ENCODE measurements around the gene MALRD1.

The MALRD1 gene

DNA sequence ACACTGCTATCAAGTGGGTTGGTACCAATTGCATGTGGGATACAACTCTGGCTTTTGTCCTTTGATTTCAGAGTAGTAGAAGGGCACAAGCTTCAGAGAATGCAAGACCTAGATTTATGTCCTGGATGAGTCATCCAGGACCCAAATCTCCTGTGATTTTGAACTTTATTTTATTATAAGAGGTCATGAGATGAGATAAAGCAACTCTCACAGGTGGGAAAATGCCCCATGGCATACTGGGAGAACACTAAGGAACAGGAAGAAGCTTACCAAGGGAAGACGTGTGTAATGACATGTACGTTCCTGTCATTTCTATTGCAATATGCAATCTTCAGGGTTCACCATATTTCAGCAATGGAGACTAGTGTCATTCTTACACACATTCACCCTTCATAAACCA is 966 bp downstream of the MALRD1 start:
- TF ChIP-seq, protein P1, sequence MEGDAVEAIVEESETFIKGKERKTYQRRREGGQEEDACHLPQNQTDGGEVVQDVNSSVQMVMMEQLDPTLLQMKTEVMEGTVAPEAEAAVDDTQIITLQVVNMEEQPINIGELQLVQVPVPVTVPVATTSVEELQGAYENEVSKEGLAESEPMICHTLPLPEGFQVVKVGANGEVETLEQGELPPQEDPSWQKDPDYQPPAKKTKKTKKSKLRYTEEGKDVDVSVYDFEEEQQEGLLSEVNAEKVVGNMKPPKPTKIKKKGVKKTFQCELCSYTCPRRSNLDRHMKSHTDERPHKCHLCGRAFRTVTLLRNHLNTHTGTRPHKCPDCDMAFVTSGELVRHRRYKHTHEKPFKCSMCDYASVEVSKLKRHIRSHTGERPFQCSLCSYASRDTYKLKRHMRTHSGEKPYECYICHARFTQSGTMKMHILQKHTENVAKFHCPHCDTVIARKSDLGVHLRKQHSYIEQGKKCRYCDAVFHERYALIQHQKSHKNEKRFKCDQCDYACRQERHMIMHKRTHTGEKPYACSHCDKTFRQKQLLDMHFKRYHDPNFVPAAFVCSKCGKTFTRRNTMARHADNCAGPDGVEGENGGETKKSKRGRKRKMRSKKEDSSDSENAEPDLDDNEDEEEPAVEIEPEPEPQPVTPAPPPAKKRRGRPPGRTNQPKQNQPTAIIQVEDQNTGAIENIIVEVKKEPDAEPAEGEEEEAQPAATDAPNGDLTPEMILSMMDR (IDR thresholded peaks at IDR 0.05; ENCODE audit: extremely low read depth, missing control alignments) = no peak
- no peak for DNase-seq (ENCODE audit: low spot score)

DNA sequence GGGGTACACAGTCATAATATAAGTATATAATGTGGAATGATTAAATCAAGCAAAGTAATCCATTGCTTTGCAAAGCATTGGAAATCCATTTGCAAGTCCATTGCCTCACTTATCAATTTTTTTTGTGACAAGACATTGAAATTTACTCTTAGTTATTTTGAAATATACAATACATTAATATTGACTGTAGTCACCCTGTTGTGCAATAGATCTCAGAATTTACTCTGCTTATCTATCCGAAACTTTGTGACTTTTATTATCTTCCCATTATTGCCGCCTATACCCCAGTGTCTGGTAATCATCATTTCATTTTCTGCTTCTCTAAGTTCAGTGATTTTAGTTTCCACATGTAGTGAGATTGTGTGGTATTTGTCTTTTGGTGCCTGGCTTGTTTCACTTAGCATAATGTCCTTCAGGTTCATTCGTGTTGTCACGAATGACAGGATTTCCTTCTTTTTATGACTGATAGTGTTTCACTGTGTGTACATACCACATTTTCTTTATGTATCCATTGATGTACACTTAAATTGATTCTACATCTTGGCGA is 5.8 kb downstream of the MALRD1 start:
- TF ChIP-seq, protein P1 (IDR thresholded peaks at IDR 0.05; ENCODE audit: extremely low read depth, missing control alignments) = no peak
- DNase-seq (ENCODE audit: low spot score) = no peak

DNA sequence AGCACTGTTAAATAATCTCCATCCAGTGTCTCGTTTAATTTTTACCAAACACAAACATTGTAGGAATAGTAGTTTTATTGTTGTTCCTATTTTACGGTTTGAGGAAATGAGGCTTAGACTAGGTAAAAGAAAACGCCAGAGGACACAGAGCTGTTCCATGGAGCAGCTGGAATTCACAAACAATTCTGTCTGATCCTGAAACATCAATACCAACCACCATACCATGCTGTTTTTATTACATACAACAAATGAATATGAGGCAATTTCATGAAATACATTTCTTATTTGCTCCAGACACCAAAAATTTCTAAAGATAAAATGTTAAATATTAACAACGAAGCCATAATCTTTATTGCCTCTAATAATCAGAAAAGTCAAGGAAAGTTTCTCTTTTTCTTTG is 9.4 kb downstream of the MALRD1 start:
- DNase-seq (ENCODE audit: low spot score) = no peak
- TF ChIP-seq, protein P1 (IDR thresholded peaks at IDR 0.05; ENCODE audit: extremely low read depth, missing control alignments) = no peak

DNA sequence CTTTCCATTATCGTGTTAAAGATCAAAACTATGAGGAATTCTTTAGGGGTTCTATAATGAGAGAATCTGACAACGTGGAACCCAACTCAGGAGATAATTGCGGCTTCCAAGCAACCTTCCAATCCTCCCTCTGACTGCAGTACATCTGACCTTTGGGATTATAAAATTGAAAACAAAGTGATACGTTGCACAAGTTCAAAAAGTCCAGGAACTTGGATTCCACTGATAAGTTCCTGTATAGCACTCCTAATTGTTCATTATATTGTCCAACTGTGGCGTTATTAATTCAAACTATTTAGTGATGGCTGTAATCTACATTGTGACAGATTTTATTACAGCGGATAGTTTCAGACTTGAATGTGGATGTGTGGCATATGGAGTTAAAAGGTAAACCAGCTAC is 15.4 kb downstream of the MALRD1 start:
- TF ChIP-seq, protein P1 (IDR thresholded peaks at IDR 0.05; ENCODE audit: extremely low read depth, missing control alignments) = no peak

DNA sequence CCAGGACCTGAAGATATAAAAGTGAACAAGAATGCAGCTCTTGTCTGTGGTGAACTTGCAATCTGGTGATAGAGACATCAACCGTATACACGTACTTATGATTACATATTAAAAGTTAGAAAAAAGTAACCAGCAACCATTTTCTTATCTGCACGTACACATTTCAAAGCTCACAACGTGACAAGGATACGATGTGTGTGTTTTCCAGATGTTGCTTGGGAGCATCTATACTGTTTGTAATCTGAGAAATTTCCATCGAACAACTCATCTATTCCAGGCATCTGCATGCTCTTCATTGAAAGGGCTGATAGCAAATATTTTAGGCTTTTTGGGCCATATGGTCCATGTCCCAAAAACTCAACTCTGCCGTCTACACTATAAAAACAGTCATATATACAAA is 23.3 kb downstream of the MALRD1 start:
- TF ChIP-seq, protein P1 (IDR thresholded peaks at IDR 0.05; ENCODE audit: extremely low read depth, missing control alignments) = no peak
- no peak for DNase-seq (ENCODE audit: low spot score)

More for the DNA sequence above, 15.4 kb downstream of the MALRD1 start:
- no peak for DNase-seq (ENCODE audit: low spot score)

DNA sequence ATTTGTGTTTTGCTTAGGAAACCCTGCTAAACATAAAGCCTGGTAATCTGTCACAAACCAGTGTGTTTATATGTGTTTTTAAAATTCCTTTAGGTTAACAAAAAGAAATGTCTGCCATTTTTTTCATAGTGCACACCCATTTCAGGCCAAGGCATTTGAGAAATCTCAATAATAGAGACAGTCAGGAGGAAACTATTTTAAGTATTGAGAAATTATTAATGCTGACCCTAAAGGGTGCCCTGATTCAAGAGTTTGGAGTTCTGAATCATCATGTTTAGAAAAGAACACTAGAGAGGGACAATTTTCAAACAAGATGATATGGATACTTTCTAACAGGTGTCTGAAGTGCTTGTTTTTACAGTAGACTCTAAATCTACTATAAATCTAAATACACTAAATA is 28.7 kb downstream of the MALRD1 start:
- TF ChIP-seq, protein P1 (IDR thresholded peaks at IDR 0.05; ENCODE audit: extremely low read depth, missing control alignments) = no peak
- DNase-seq (ENCODE audit: low spot score) = no peak

DNA sequence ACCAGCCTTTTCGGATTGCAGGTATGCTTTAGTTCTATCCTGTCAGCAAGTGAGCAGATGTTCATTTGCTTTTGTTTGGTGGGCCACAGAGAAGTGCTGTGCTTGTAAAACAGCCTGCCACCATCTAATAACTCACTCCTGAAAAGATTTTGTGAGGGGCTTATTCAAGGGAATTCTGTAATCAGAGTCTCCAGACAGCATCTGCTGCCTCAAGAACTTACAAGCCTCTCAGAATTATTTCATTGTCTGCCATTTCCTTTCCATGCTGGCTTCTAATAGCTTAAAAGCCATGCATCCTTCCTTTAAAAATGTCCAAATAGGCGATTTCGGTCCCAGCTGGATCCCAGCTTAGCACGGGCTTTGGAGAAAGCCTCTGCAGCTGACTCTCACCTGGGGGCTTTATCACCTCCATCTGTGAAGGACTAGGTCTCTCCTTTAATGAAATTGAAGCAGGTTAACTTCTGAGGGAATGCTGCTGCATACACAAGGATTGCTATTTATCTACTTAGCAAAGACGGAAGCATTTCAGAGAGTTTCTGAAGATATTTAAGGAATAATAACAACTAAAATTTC is 48.0 kb downstream of the MALRD1 start:
- TF ChIP-seq, protein P1 (IDR thresholded peaks at IDR 0.05; ENCODE audit: extremely low read depth, missing control alignments) = no peak
- DNase-seq (ENCODE audit: low spot score) = no peak
